Gastrocnemius medialis (tissue), 4 donors: ENCODE data around the gene CYBA. TPM values are rescaled to one million over a fixed set of nuclear protein-coding genes. Genes with fewer than 3 reads are reported as not detected.

Experiments used
- ATAC-seq, 2 donors: fragments of 150-250 bp; one replicate each; pipeline ENCODE4 v1.9.1; 2016
- DNase-seq, 2 donors: peaks; one replicate each; pipeline ENCODE4 v3.0.0-alpha.2; 2019
- H3K27ac ChIP-seq, 4 donors: fragments of 200-600 bp; sonication (generic); 1 replicate in 1 of 4; 2 replicates in 3 of 4; pipeline ENCODE4 v1.5.1; 2016 to 2018; ENCODE audit warnings: mild to moderate bottlenecking in 2 of 4, moderate library complexity in 1 of 4
- H3K27me3 ChIP-seq, 3 donors: fragments of 200-600 bp; sonication (generic) in 2 of 3; 1 replicate in 1 of 3; 2 replicates in 2 of 3; pipeline versions ENCODE4 v1.5.1 to v1.6.0; 2016 to 2019; ENCODE audit warnings: mild to moderate bottlenecking in 1 of 3, moderate library complexity in 1 of 3
- H3K36me3 ChIP-seq, 2 donors: fragments of 200-600 bp; sonication (generic) in 1 of 2; one replicate each; pipeline ENCODE4 v1.5.1; 2017 to 2018
- H3K4me1 ChIP-seq, 2 donors: fragments of 200-600 bp; sonication (generic) in 1 of 2; one replicate each; pipeline ENCODE4 v1.5.1; 2016 to 2017; ENCODE audit warnings: mild to moderate bottlenecking in 2 of 2
- H3K4me3 ChIP-seq, 4 donors: fragments of 200-600 bp; sonication (generic) in 3 of 4; 1 replicate in 1 of 4; 2 replicates in 3 of 4; pipeline ENCODE4 v1.5.1; 2016 to 2019; ENCODE audit warnings: mild to moderate bottlenecking in 2 of 4
- H3K9me3 ChIP-seq, 3 donors: fragments of 200-600 bp; sonication (generic) in 2 of 3; 1 replicate in 1 of 3; 2 replicates in 2 of 3; pipeline ENCODE4 v1.5.1; 2016 to 2019
- POLR2A ChIP-seq, 2 donors: fragments of 450-650 bp; IDR thresholded peaks; one replicate each; pipeline ENCODE4 v1.6.1; 2017; ENCODE audit warnings: antibody characterized with exemption in 2 of 2, mild to moderate bottlenecking in 2 of 2, moderate library complexity in 2 of 2
- in situ Hi-C, 4 donors: fragments of 200-750 bp; cut with MboI; loops; one replicate each; pipeline versions ENCODE4 v1.15.0 to v1.8.0; 2017; ENCODE audit warnings: low sequenced_read_pairs in 4 of 4
- intact Hi-C: fragments of 100-400 bp; cut with DNase I; formaldehyde crosslinking; loops from one replicate; pipeline ENCODE4 v1.15.1; 2023; ENCODE audit warnings: low total_unique reads
- total RNA-seq, 4 donors: library from RNA; depleted of rRNA; stranded (reverse); fragments of >200 nt; gene quantifications; one replicate each; pipeline versions ENCODE4 v1.1.0 to v1.2.3, GENCODE V29; 2016
- TF ChIP-seq, protein P1 (sequence below), 5 experiments: fragments of 450-650 bp in 3 of 5; fragments of 200-600 bp in 2 of 5; sonication (generic) in 2 of 5; IDR thresholded peaks in 4 of 5; conservative IDR thresholded peaks in 1 of 5; 1 replicate in 4 of 5; 2 replicates in 1 of 5; pipeline ENCODE4 v1.5.1; 2016 to 2019; ENCODE audit warnings: antibody characterized with exemption in 5 of 5, mild to moderate bottlenecking in 3 of 5, moderate library complexity in 3 of 5

CYBA gene
- total RNA-seq, 4 donors from 2014 or later = 5.1 to 33.2 (median 28.7) TPM

DNA sequence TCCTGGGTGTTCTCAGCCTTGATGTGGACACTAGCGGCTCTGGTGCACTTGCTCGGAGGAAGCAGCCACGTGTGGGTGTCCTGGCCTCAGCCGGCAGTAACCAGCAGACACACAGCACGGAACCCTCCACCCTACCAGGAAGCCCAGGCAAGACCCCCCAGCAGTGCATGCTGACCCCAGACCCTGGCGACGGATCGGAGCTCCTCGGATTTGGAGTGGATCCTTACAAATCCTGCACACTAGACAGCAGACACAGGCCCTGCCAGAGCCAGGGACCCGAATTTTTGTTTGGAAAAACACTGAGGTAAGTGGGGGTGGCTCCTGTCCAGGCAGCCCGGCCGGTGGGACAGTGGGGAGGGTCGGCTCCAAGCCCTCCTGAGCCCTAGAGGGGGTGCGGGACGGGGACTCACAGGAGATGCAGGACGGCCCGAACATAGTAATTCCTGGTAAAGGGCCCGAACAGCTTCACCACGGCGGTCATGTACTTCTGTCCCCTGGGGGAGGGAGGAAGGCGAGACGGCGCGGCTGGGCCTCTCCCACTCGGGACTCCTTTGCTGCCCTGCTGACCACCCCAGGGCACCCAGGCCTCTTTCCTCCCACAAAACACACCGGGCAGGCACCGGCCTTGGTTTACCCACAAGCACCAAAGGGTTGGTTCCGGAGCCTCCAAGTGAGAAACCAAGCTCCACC, 4.4 kb downstream of the CYBA start:
- no peaks in the 10 kb centered on the region for H3K9me3 ChIP-seq
- ATAC-seq (no peak), DNase-seq (no peak)
- no peak for TF ChIP-seq POLR2A (IDR thresholded peaks at IDR 0.05)
- TF ChIP-seq, protein P1, sequence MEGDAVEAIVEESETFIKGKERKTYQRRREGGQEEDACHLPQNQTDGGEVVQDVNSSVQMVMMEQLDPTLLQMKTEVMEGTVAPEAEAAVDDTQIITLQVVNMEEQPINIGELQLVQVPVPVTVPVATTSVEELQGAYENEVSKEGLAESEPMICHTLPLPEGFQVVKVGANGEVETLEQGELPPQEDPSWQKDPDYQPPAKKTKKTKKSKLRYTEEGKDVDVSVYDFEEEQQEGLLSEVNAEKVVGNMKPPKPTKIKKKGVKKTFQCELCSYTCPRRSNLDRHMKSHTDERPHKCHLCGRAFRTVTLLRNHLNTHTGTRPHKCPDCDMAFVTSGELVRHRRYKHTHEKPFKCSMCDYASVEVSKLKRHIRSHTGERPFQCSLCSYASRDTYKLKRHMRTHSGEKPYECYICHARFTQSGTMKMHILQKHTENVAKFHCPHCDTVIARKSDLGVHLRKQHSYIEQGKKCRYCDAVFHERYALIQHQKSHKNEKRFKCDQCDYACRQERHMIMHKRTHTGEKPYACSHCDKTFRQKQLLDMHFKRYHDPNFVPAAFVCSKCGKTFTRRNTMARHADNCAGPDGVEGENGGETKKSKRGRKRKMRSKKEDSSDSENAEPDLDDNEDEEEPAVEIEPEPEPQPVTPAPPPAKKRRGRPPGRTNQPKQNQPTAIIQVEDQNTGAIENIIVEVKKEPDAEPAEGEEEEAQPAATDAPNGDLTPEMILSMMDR (IDR thresholded peaks at IDR 0.05 in 4 of 5, conservative IDR thresholded peaks at IDR 0.05 in 1 of 5) = no peak
- peaks cover 3 to 6% of the 10 kb centered on the region in 2 donors for H3K4me1 ChIP-seq
- no peaks in the 10 kb centered on the region for H3K36me3 ChIP-seq
- intact Hi-C loops = no loop called here
- H3K27me3 ChIP-seq = no peaks in the 10 kb centered on the region
- H3K4me3 ChIP-seq = no peak overlapping the region
- no peak overlapping the region for H3K27ac ChIP-seq
- in situ Hi-C loops = no loop called here

DNA sequence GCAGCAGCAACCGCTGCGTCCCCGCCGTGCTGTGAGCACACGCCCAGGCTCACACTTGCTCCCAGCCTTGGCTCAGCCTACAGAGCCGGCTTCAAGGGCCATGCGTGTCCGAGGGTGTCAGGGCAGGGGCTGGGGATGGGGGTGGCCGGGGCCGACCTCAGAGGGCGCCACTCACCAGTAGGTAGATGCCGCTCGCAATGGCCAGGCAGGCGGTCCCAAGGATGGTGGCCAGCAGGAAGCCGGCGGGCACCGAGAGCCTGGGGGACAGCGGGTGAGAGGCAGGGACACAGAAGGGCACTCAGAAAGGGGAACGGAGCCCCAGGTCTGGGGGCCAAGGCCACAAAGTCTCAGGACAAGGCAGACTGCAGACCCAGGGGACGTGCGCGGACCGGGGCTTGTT, 4.9 kb downstream of the CYBA start:
- H3K36me3 ChIP-seq = no peaks in the 10 kb centered on the region
- ATAC-seq = no peak
- in situ Hi-C loops = no loop called here

DNA sequence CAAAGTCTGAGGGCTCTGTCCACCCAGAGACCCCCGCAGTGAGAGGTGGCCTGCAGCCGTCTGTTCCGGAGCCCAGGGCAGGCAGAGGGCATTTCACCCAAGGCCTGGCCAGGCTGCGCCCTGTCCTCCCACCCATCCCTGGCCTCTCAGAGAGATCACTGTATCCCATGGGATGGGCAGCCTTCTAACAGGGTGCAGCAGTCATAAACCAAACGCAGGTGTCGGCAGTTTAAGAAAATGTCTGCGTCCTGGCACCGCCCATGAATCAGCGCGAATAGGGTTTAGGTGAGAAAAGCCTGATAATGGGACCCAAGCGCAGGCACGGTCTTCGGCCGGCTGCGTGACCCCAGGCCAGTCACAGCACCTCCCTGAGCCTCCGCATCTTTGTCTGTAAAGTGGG, 5.4 kb downstream of the CYBA start:
- TF ChIP-seq POLR2A (IDR thresholded peaks at IDR 0.05) = no peak
- TF ChIP-seq, protein P1 (IDR thresholded peaks at IDR 0.05 in 4 of 5, conservative IDR thresholded peaks at IDR 0.05 in 1 of 5) = no peak
- Histone ChIP-seq H3K27me3 (peaks cover 3 to 8% (median 6%) of the 10 kb centered on the region in 3 donors), H3K4me1 (no peaks in the 10 kb centered on the region), H3K27ac (no peak overlapping the region), H3K9me3 (no peaks in the 10 kb centered on the region), H3K36me3 (no peaks in the 10 kb centered on the region), H3K4me3 (no peak overlapping the region)
- in situ Hi-C loops (no loop called here), intact Hi-C loops (no loop called here)
- no peak for ATAC-seq
- DNase-seq = no peak

More for the DNA sequence above, 4.9 kb downstream of the CYBA start:
- TF ChIP-seq POLR2A (IDR thresholded peaks at IDR 0.05) = no peak
- TF ChIP-seq, protein P1 (IDR thresholded peaks at IDR 0.05 in 4 of 5, conservative IDR thresholded peaks at IDR 0.05 in 1 of 5) = no peak
- H3K27me3 ChIP-seq = peaks cover under 1 to 3% (median 2%) of the 10 kb centered on the region in 3 donors
- no peaks in the 10 kb centered on the region for H3K9me3 ChIP-seq
- intact Hi-C loops = no loop called here
- no peak for DNase-seq
- no peak overlapping the region for H3K4me3 ChIP-seq
- H3K4me1 ChIP-seq = peaks cover 0 to under 1% of the 10 kb centered on the region in 2 donors
- H3K27ac ChIP-seq = no peak overlapping the region

DNA sequence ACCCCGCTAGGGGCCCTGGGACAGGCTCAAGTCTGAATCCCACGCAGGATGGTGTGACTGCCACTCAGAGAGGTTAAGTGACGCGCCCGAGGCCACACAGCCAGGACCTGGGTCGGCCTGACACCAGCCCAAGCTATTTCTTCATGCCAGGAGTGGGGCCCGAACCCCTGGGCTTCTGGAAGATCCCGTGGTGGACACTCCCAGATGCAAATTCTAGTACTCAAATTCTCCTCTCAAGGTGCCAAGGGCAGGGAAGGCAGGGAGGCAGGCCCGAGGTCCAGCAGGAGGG, 7.3 kb downstream of the CYBA start:
- Histone ChIP-seq H3K27me3 (peaks cover 20 to 27% (median 24%) of the 10 kb centered on the region in 3 donors), H3K4me3 (no peak overlapping the region), H3K9me3 (no peaks in the 10 kb centered on the region), H3K36me3 (no peaks in the 10 kb centered on the region), H3K4me1 (no peaks in the 10 kb centered on the region), H3K27ac (no peak overlapping the region)
- ATAC-seq = no peak
- DNase-seq = no peak
- in situ Hi-C loops (no loop called here), intact Hi-C loops (no loop called here)
- TF ChIP-seq POLR2A (IDR thresholded peaks at IDR 0.05) = no peak
- TF ChIP-seq, protein P1 (IDR thresholded peaks at IDR 0.05 in 4 of 5, conservative IDR thresholded peaks at IDR 0.05 in 1 of 5) = no peak
